Renal pelvis (tissue), 4 donors: ENCODE measurements around the gene PON2. TPM values are rescaled to one million over a fixed set of nuclear protein-coding genes. Genes with fewer than 3 reads are reported as not detected.

Experiments
- DNase-seq: peaks from one replicate; pipeline ENCODE4 v3.0.0-alpha.2; 2013
- polyA plus RNA-seq, 3 donors: library from polyadenylated mRNA; unstranded; fragments of 120-200 nt; gene quantifications; one replicate each; pipeline ENCODE4 v1.2.1, GENCODE V29; 2013; ENCODE audit not compliant: insufficient read length in 3 of 3

Gene PON2
- polyA plus RNA-seq, 3 donors: 145 to 249 (median 204) TPM

- DNase-seq: no peak
Observed at GRCh38 chr7:95368235-95368634, 66.6 kb downstream of the PON2 start.

- no peak for DNase-seq
Observed at GRCh38 chr7:95367606-95368005, 67.2 kb downstream of the PON2 start.

- no peak for DNase-seq
Observed at GRCh38 chr7:95365151-95365550, 69.7 kb downstream of the PON2 start.

GRCh38 chr7:95357623-95358022 lies 77.2 kb downstream of the PON2 start:
- DNase-seq: no peak

Other genes with a start within 250 kb of the PON2 start
- 1 to 10 TPM in 1 of 3 donors, under 1 TPM in 2; 0.41 to 1.9 (median 0.50) TPM for gene PON1, start 110.5 kb downstream of the PON2 start, polyA plus RNA-seq
- gene PON3, start 38.7 kb downstream of the PON2 start, polyA plus RNA-seq: 1 to 10 TPM; 1.7 to 3.3 (median 2.2) TPM
- gene ASB4, start 50.9 kb upstream of the PON2 start, polyA plus RNA-seq: under 1 TPM; 0.18 to 0.33 (median 0.26) TPM
- 10 to 100 TPM; 15.4 to 17.8 (median 17.6) TPM for gene PDK4, start 161.5 kb upstream of the PON2 start, polyA plus RNA-seq